Measurements from ENCODE around the gene AVEN.

Gene AVEN

GRCh38 chr15:33894193-33894592 lies 144.8 kb downstream of the AVEN start:
- no peaks in the 10 kb centered on the region for H3K4me1 ChIP-seq
- H3K27ac ChIP-seq, result no peak overlapping the region
- H3K27me3 ChIP-seq, result no peaks in the 10 kb centered on the region
- DNase-seq, result no peak
- intact Hi-C loops (cut with DNase I; ENCODE audit: low total_unique reads), result no loop called here
- H3K36me3 ChIP-seq, result no peaks in the 10 kb centered on the region
- H3K9me3 ChIP-seq, result no peaks in the 10 kb centered on the region
- TF ChIP-seq CTCF (IDR thresholded peaks at IDR 0.05), result no peak
- no peak overlapping the region for H3K4me3 ChIP-seq

GRCh38 chr15:33888176-33888575 lies 150.8 kb downstream of the AVEN start:
- TF ChIP-seq CTCF (IDR thresholded peaks at IDR 0.05), result no peak
- Histone ChIP-seq H3K27ac (no peak overlapping the region), H3K4me1 (no peaks in the 10 kb centered on the region), H3K36me3 (no peaks in the 10 kb centered on the region), H3K9me3 (no peaks in the 10 kb centered on the region), H3K4me3 (no peak overlapping the region), H3K27me3 (no peaks in the 10 kb centered on the region)
- intact Hi-C loops (cut with DNase I; ENCODE audit: low total_unique reads), result no loop called here
- no peak for DNase-seq

GRCh38 chr15:33882921-33883320 lies 156.1 kb downstream of the AVEN start:
- H3K9me3 ChIP-seq, result no peaks in the 10 kb centered on the region
- TF ChIP-seq CTCF (IDR thresholded peaks at IDR 0.05), result no peak
- H3K4me1 ChIP-seq, result no peaks in the 10 kb centered on the region
- H3K27ac ChIP-seq, result no peak overlapping the region
- no peak for DNase-seq
- H3K27me3 ChIP-seq, result no peaks in the 10 kb centered on the region
- no peaks in the 10 kb centered on the region for H3K36me3 ChIP-seq
- intact Hi-C loops (cut with DNase I; ENCODE audit: low total_unique reads), result no loop called here
- no peak overlapping the region for H3K4me3 ChIP-seq

GRCh38 chr15:33874156-33874555 lies 164.8 kb downstream of the AVEN start:
- H3K36me3 ChIP-seq, result peaks cover 0 to 6% (median 0%) of the 10 kb centered on the region in 3 donors
- H3K4me1 ChIP-seq, result no peaks in the 10 kb centered on the region
- H3K27me3 ChIP-seq, result no peaks in the 10 kb centered on the region
- TF ChIP-seq CTCF (IDR thresholded peaks at IDR 0.05), result no peak
- no peak overlapping the region for H3K27ac ChIP-seq
- no peak overlapping the region for H3K4me3 ChIP-seq
- no peaks in the 10 kb centered on the region for H3K9me3 ChIP-seq
- no peak for DNase-seq
- intact Hi-C loops (cut with DNase I; ENCODE audit: low total_unique reads), result no loop called here

- Histone ChIP-seq H3K36me3 (peaks cover 0 to 7% (median 4%) of the 10 kb centered on the region in 3 donors), H3K4me3 (no peak overlapping the region), H3K27ac (no peak overlapping the region), H3K4me1 (no peaks in the 10 kb centered on the region), H3K9me3 (no peaks in the 10 kb centered on the region), H3K27me3 (no peaks in the 10 kb centered on the region)
- no peak for TF ChIP-seq CTCF (IDR thresholded peaks at IDR 0.05)
- DNase-seq, result no peak
- intact Hi-C loops (cut with DNase I; ENCODE audit: low total_unique reads), result no loop called here
Measured at GRCh38 chr15:33872416-33873106, 166.4 kb downstream of the AVEN start.

GRCh38 chr15:33871980-33872379 lies 167.0 kb downstream of the AVEN start:
- intact Hi-C loops (cut with DNase I; ENCODE audit: low total_unique reads), result no loop called here
- Histone ChIP-seq H3K36me3 (peaks cover 3 to 13% (median 10%) of the 10 kb centered on the region in 3 donors), H3K4me1 (no peaks in the 10 kb centered on the region), H3K9me3 (no peaks in the 10 kb centered on the region), H3K4me3 (no peak overlapping the region), H3K27me3 (no peaks in the 10 kb centered on the region), H3K27ac (no peak overlapping the region)
- no peak for DNase-seq
- TF ChIP-seq CTCF (IDR thresholded peaks at IDR 0.05), result no peak

Measured in tibial artery (tissue), 4 donors.